GM12878 (cell line): Measurements from ENCODE around the gene MTHFD1L. TPM values are rescaled to one million over a fixed set of nuclear protein-coding genes. Genes with fewer than 3 reads are reported as not detected.

ENCODE experiments used
- CEBPB ChIP-seq, 2 experiments: fragments of 150-350 bp in 1 of 2; IDR thresholded peaks; 2 replicates each; pipeline ENCODE4 v1.6.1; 2012 to 2014; ENCODE audit warnings: low read depth in 2 of 2, low read length in 2 of 2, borderline replicate concordance in 1 of 2, inconsistent platforms in 1 of 2
- IKZF1 ChIP-seq: fragments of 450-650 bp; conservative IDR thresholded peaks from 2 replicates; pipeline ENCODE4 v1.6.1; 2017; ENCODE audit warnings: antibody characterized with exemption, mild to moderate bottlenecking
- KDM1A ChIP-seq: fragments of 200-600 bp; sonication (generic); IDR thresholded peaks from 2 replicates; pipeline ENCODE4 v1.6.1; 2016; ENCODE audit warnings: borderline replicate concordance
- NFIC ChIP-seq: IDR thresholded peaks from 2 replicates; pipeline ENCODE4 v1.6.1; 2012; ENCODE audit warnings: low read depth, mild to moderate bottlenecking, inconsistent platforms, low read length, moderate library complexity
- NRF1 ChIP-seq: conservative IDR thresholded peaks from 2 replicates; pipeline ENCODE4 v1.6.1; 2011; ENCODE audit warnings: mild to moderate bottlenecking, low read depth, low read length, improper control_type of control experiment
- PML ChIP-seq: IDR thresholded peaks from 2 replicates; pipeline ENCODE4 v1.6.1; 2012; ENCODE audit warnings: low read length, inconsistent platforms
- RB1 ChIP-seq: fragments of 450-650 bp; formaldehyde crosslinking; IDR thresholded peaks from 2 replicates; pipeline ENCODE4 v1.6.1; 2017; ENCODE audit warnings: mild to moderate bottlenecking, borderline replicate concordance
- RBBP5 ChIP-seq: fragments of 200-600 bp; sonication (generic); conservative IDR thresholded peaks from 2 replicates; pipeline ENCODE4 v1.6.1; 2016
- SPI1 ChIP-seq: IDR thresholded peaks from 2 replicates; pipeline ENCODE4 v1.6.1; 2011; ENCODE audit warnings: low read depth, mild to moderate bottlenecking, low read length, moderate library complexity, borderline replicate concordance; ENCODE audit not compliant: insufficient read depth
- SUPT20H ChIP-seq: IDR thresholded peaks from 2 replicates; pipeline ENCODE4 v1.6.1; 2011; ENCODE audit warnings: low read depth, mild to moderate bottlenecking, low read length, moderate library complexity, borderline replicate concordance; ENCODE audit not compliant: control insufficient read depth
- WRNIP1 ChIP-seq: IDR thresholded peaks from 2 replicates; pipeline ENCODE4 v1.6.1; 2011; ENCODE audit warnings: low read depth, low read length, improper control_type of control experiment, borderline replicate concordance
- YY1 ChIP-seq: IDR thresholded peaks from 2 replicates; pipeline ENCODE4 v1.6.1; 2011; ENCODE audit warnings: low read depth, mild to moderate bottlenecking, low read length
- ZNF217 ChIP-seq: fragments of 450-650 bp; IDR thresholded peaks from 2 replicates; pipeline ENCODE4 v1.6.1; 2017; ENCODE audit warnings: antibody characterized with exemption, mild to moderate bottlenecking
- ZSCAN29 ChIP-seq: fragments of 450-650 bp; IDR thresholded peaks from 2 replicates; pipeline ENCODE4 v1.6.1; 2017; ENCODE audit warnings: mild to moderate bottlenecking, moderate library complexity
- polyA plus RNA-seq, 11 experiments: library from polyadenylated mRNA; depleted of rRNA in 4 of 11; unstranded in 6 of 11; stranded (reverse) in 5 of 11; fragments of >200 nt; fragmentation: Nextera tagmentation in 4 of 11; fragmentation: Illumina TruSeq in 1 of 11; extraction: Ambion mirVana in 4 of 11; extraction: Trizol in 1 of 11; gene quantifications; 1 replicate in 1 of 11; 2 replicates in 10 of 11; pipeline versions ENCODE4 v1.2.1 to v1.2.3, GENCODE V29; 2011 to 2016; ENCODE audit warnings: inconsistent platforms in 2 of 11, missing spikeins in 2 of 11, low read depth in 1 of 11
- total RNA-seq, 4 experiments: library from RNA; depleted of rRNA in 3 of 4; stranded (reverse); fragments of >200 nt in 3 of 4; fragmentation: Illumina TruSeq in 1 of 4; extraction: Trizol in 1 of 4; gene quantifications; 2 replicates each; pipeline versions ENCODE4 v1.2.1 to v1.2.3, GENCODE V29; 2013 to 2021
- TF ChIP-seq, protein P1 (sequence below): IDR thresholded peaks from 2 replicates; pipeline ENCODE4 v1.6.1; 2011; ENCODE audit warnings: borderline replicate concordance, low read depth, mild to moderate bottlenecking, moderate library complexity, low read length; ENCODE audit not compliant: insufficient read depth, poor library complexity, severe bottlenecking

Gene MTHFD1L
- total and polyA plus RNA-seq, 10 of the 15 experiments (the other 5 are each of a cell fraction or from before 2014, with no cell fraction given), result 11.7 to 75.5 (median 28.8) TPM

DNA sequence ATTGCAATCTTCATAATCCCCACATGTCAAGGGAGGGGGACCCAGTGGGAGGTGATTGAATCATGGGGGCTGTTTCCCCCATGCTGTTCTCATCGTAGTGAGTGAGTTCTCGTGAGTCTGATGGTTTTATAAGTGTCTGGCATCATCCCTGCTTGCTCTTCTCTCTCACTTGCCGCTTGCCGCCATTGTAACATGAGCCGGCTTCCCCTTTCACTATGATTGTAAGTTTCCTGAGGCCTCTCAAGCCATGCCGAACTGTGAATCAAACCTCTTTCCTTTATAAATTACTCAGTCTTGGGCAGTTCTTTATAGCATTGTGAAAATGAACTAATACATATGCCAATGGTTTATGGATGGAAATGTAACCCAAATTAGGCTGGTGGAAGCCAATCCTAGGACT, 264.8 kb downstream of the MTHFD1L start (continued):
- TF ChIP-seq, protein P1, sequence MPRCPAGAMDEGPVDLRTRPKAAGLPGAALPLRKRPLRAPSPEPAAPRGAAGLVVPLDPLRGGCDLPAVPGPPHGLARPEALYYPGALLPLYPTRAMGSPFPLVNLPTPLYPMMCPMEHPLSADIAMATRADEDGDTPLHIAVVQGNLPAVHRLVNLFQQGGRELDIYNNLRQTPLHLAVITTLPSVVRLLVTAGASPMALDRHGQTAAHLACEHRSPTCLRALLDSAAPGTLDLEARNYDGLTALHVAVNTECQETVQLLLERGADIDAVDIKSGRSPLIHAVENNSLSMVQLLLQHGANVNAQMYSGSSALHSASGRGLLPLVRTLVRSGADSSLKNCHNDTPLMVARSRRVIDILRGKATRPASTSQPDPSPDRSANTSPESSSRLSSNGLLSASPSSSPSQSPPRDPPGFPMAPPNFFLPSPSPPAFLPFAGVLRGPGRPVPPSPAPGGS, result no peak
- TF ChIP-seq ZNF217 (no peak), ZSCAN29 (no peak), NFIC (no peak), NRF1 (no peak), SPI1 (peak; percentile 48), IKZF1 (no peak), RBBP5 (no peak), KDM1A (no peak), RB1 (no peak), SUPT20H (no peak), CEBPB (IDR thresholded peaks at IDR 0.05; ENCODE audit: borderline replicate concordance in 1 of 2, low read depth in 2 of 2, low read length in 2 of 2) (no peak), YY1 (peak; percentile 87), WRNIP1 (no peak), PML (no peak)
